Gastrocnemius medialis (tissue), 4 donors: ENCODE data around the gene TBL3.

Experiments used
- CTCF ChIP-seq, 5 experiments: fragments of 450-650 bp in 3 of 5; fragments of 200-600 bp in 2 of 5; sonication (generic) in 2 of 5; IDR thresholded peaks in 4 of 5; conservative IDR thresholded peaks in 1 of 5; 1 replicate in 4 of 5; 2 replicates in 1 of 5; pipeline ENCODE4 v1.5.1; 2016 to 2019; ENCODE audit warnings: antibody characterized with exemption in 5 of 5, mild to moderate bottlenecking in 3 of 5, moderate library complexity in 3 of 5
- POLR2A ChIP-seq, 2 donors: fragments of 450-650 bp; IDR thresholded peaks; one replicate each; pipeline ENCODE4 v1.6.1; 2017; ENCODE audit warnings: antibody characterized with exemption in 2 of 2, mild to moderate bottlenecking in 2 of 2, moderate library complexity in 2 of 2

- TF ChIP-seq CTCF (IDR thresholded peaks at IDR 0.05 in 4 of 5, conservative IDR thresholded peaks at IDR 0.05 in 1 of 5) (no peak), POLR2A (IDR thresholded peaks at IDR 0.05) (no peak)
Measured at GRCh38 chr16:2029350-2029749, 57.5 kb downstream of the TBL3 start.
